Muscle layer of colon (tissue), 2 donors: ENCODE measurements around the gene DUOXA2.
A peak's percentile ranks its signal among the peaks of the same experiment; 100 is the strongest.

Experiments used
- H3K27ac ChIP-seq: one replicate; pipeline ENCODE4 v1.7.0; 2013; ENCODE audit warnings: low read depth, mild to moderate bottlenecking, low read length, moderate library complexity
- H3K27me3 ChIP-seq, 2 donors: one replicate each; pipeline ENCODE4 v1.7.0; 2013; ENCODE audit warnings: low read length in 2 of 2, mild to moderate bottlenecking in 2 of 2; ENCODE audit not compliant: insufficient read depth in 2 of 2, control insufficient read depth in 1 of 2
- H3K36me3 ChIP-seq: one replicate; pipeline ENCODE4 v1.7.0; 2013; ENCODE audit warnings: mild to moderate bottlenecking, low read length; ENCODE audit not compliant: insufficient read depth
- H3K4me1 ChIP-seq: one replicate; pipeline ENCODE4 v1.7.0; 2013; ENCODE audit warnings: mild to moderate bottlenecking, low read length; ENCODE audit not compliant: insufficient read depth
- H3K4me3 ChIP-seq, 2 donors: one replicate each; pipeline ENCODE4 v1.7.0; 2013; ENCODE audit warnings: low read length in 2 of 2, low read depth in 1 of 2, mild to moderate bottlenecking in 1 of 2, moderate library complexity in 1 of 2
- H3K9ac ChIP-seq: one replicate; pipeline ENCODE4 v1.7.0; 2013; ENCODE audit warnings: low read length
- H3K9me3 ChIP-seq: one replicate; pipeline ENCODE4 v1.7.0; 2013; ENCODE audit warnings: mild to moderate bottlenecking, low read length
- donor health status: abdominal sarcoma.
- donor health status: Adenocarcinoma of cecum.

Gene DUOXA2

DNA sequence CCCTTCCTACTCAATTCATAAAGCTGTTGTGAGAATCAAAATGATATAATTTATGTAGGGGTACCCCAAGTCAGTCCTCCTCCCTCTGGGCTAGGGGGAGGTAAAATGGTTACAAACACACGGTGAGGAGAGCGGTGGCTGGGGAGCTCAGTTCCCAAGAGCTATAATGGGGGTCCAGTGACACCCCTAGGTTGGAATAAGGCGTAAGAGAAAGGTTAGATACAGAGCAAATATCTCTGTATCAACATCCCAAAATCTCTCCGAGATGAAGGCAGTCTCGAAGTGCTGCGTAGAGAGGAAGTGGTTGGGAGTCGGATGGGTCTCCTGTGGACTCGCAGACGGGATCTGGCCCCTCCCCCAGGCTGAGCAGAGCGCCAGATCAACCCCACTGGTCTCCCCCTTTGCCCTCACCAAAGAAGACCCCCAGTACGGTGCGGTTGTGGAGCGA, 2.0 kb upstream of the DUOXA2 start:
- H3K27me3 ChIP-seq: peaks cover 53 to 76% of the 10 kb centered on the region in 2 donors
- no peaks in the 10 kb centered on the region for H3K36me3 ChIP-seq
- H3K27ac ChIP-seq: no peak overlapping the region
- H3K4me1 ChIP-seq: peaks cover 13% of the 10 kb centered on the region
- no peak overlapping the region for H3K4me3 ChIP-seq
- no peaks in the 10 kb centered on the region for H3K9me3 ChIP-seq
- no peak overlapping the region for H3K9ac ChIP-seq

- H3K9me3 ChIP-seq: no peaks in the 10 kb centered on the region
- no peaks in the 10 kb centered on the region for H3K36me3 ChIP-seq
- H3K27me3 ChIP-seq: peaks cover 59 to 82% of the 10 kb centered on the region in 2 donors
- H3K9ac ChIP-seq: no peak overlapping the region
- no peak overlapping the region for H3K27ac ChIP-seq
- H3K4me1 ChIP-seq: peaks cover 17% of the 10 kb centered on the region
- no peak overlapping the region for H3K4me3 ChIP-seq
Measured at GRCh38 chr15:45112591-45113379, 1.3 kb upstream of the DUOXA2 start.

DNA sequence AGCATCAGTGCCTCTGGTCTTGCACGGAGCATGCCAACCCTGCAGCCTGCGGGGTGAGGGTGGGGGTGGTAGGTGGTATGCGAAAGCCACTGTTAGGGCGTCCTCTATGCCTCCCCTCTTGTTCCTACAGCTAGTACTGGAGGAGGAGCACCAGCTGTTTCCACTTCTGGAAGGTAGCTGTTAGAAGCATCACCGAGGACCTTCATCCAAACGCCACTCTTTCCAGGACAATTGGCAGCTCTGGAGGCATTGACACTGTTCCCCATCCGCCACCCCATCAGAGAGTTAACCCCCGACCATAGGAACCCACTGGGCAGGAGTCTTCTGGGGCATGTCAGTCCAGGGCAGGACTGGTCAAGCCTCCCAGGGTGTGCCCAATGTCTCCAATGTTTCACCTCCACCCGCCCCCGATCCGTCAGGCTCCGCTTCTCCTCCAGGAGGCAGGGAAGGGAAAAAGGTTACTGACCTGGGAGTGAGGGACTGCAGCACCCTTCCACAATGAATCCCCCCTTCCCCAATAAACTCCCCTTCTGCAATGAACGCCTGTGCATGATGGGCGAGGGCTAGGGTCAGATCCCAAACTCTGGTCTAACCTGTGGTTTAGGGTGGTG, 641 bp upstream of the DUOXA2 start:
- Histone ChIP-seq H3K27me3 (peaks cover 61 to 85% of the 10 kb centered on the region in 2 donors), H3K27ac (no peak overlapping the region)

DNA sequence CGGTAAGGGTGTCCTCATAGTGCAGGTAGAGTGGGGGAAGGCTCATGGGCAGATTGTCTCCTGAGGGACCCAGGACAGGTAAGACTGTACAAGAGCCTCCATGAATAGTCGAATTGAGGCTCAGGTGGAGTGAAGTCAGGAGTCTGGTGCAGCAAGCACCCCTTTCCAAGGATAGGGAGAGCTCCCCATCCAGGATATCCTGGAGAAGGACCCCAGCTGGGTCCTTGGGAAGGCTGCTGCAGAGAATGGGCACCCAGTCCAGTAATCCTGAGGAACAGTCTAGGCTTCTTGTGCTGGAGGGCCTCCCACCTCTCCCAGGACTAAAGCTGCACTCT, 592 bp downstream of the DUOXA2 start:
- Histone ChIP-seq H3K36me3 (no peaks in the 10 kb centered on the region), H3K4me1 (peaks cover 19% of the 10 kb centered on the region), H3K27ac (no peak overlapping the region), H3K27me3 (peaks cover 61 to 88% of the 10 kb centered on the region in 2 donors), H3K9me3 (no peaks in the 10 kb centered on the region), H3K4me3 (no peak overlapping the region), H3K9ac (no peak overlapping the region)

More for the DNA sequence above, 641 bp upstream of the DUOXA2 start:
- H3K9me3 ChIP-seq: no peaks in the 10 kb centered on the region
- no peak overlapping the region for H3K4me3 ChIP-seq
- peaks cover 19% of the 10 kb centered on the region for H3K4me1 ChIP-seq
- no peaks in the 10 kb centered on the region for H3K36me3 ChIP-seq
- no peak overlapping the region for H3K9ac ChIP-seq

DNA sequence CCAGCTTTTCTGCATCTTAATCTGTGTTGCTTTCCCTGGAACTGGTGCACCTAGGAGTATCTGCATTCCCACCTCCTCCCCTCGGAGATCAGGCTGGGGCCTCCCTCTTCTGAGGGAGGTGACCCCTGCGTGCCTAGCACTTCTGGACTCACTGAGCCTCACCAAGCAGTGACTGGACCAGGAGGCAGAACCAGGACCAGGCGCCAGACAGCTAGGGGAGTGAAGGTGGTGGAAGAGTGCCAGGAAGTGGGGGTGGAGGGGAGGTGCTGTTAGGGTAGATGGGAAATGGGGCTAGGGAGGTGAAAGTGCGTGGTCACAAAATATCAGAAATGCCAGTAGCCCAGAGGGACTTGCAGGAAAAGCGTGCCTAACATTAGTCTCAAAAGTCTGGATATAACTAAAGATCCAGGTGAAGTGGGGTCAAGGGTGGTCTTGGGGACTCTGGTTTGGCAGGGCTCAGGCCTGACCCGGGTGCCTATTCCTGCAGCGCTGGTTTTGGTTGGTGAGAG, 1.2 kb downstream of the DUOXA2 start:
- H3K4me3 ChIP-seq: no peak overlapping the region
- H3K9me3 ChIP-seq: no peaks in the 10 kb centered on the region
- H3K36me3 ChIP-seq: no peaks in the 10 kb centered on the region
- no peak overlapping the region for H3K27ac ChIP-seq
- H3K9ac ChIP-seq: no peak overlapping the region
- peaks cover 61 to 81% of the 10 kb centered on the region in 2 donors for H3K27me3 ChIP-seq
- peaks cover 19% of the 10 kb centered on the region for H3K4me1 ChIP-seq

DNA sequence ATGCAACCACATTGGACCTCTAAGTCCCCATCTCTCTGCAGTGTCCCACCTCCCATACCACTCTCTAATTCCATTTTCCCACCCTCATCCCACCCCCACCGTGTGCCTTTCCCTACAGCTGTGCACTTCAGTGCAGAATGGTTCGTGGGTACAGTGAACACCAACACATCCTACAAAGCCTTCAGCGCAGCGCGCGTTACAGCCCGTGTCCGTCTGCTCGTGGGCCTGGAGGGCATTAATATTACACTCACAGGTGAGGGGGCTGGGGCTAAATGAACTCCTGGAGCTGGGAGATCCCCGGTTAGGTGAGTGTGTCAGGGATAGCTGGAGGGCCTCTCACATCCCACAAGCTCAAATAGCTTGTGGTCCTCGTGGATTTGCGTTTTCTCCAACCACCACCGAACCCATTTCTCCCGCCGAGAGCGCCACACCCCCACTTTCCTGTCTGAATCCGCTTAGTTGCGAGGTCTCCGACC, 1.9 kb downstream of the DUOXA2 start:
- Histone ChIP-seq H3K36me3 (no peaks in the 10 kb centered on the region), H3K27ac (no peak overlapping the region), H3K9me3 (no peaks in the 10 kb centered on the region), H3K27me3 (peaks cover 61 to 77% of the 10 kb centered on the region in 2 donors), H3K4me3 (no peak overlapping the region), H3K4me1 (peaks cover 19% of the 10 kb centered on the region), H3K9ac (no peak overlapping the region)

- peaks cover 59 to 72% of the 10 kb centered on the region in 2 donors for H3K27me3 ChIP-seq
- no peaks in the 10 kb centered on the region for H3K9me3 ChIP-seq
- H3K36me3 ChIP-seq: no peaks in the 10 kb centered on the region
- no peak overlapping the region for H3K9ac ChIP-seq
- peaks cover 19% of the 10 kb centered on the region for H3K4me1 ChIP-seq
- no peak overlapping the region for H3K27ac ChIP-seq
- peak overlapping the region in 1 of 2 donors; percentile 37 for H3K4me3 ChIP-seq
Measured at GRCh38 chr15:45116482-45117307, 2.6 kb downstream of the DUOXA2 start.

GRCh38 chr15:45117308-45118130, 3.4 kb downstream of the DUOXA2 start:
- H3K36me3 ChIP-seq: no peaks in the 10 kb centered on the region
- H3K27me3 ChIP-seq: peaks cover 51 to 64% of the 10 kb centered on the region in 2 donors
- no peak overlapping the region for H3K27ac ChIP-seq
- H3K4me3 ChIP-seq: peak overlapping the region; percentile 12 to 43
- H3K4me1 ChIP-seq: peaks cover 14% of the 10 kb centered on the region
- H3K9ac ChIP-seq: no peak overlapping the region
- no peaks in the 10 kb centered on the region for H3K9me3 ChIP-seq

DNA sequence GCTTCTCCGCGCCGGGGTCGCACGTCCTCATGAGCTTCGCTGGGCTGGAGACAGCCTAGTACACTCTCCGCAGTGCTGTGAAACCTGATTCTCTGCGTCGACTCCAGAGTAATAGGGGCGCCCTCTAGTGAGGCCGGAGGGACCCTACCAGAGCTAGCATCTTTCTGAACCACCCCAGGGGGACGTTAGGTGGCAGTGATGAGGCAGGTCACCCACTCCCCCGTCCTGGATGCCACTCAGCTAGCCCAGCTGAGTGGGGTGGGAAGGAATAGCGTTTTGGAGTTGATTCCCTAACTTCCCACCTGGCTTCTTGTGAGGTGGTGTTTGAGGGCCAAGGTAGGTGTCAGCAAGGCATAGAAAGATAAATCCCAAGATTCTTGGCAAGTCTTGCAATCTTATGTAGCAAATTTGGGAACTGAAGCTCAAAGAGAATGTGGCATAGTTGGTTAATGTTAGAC, 4.0 kb downstream of the DUOXA2 start:
- H3K27ac ChIP-seq: no peak overlapping the region
- H3K9ac ChIP-seq: no peak overlapping the region
- peak overlapping the region; percentile 12 to 43 for H3K4me3 ChIP-seq
- peaks cover 48 to 57% of the 10 kb centered on the region in 2 donors for H3K27me3 ChIP-seq
- H3K9me3 ChIP-seq: no peaks in the 10 kb centered on the region
- no peaks in the 10 kb centered on the region for H3K36me3 ChIP-seq
- peaks cover 12% of the 10 kb centered on the region for H3K4me1 ChIP-seq

- H3K27ac ChIP-seq: no peak overlapping the region
- H3K9me3 ChIP-seq: no peaks in the 10 kb centered on the region
- no peak overlapping the region for H3K9ac ChIP-seq
- H3K36me3 ChIP-seq: no peaks in the 10 kb centered on the region
- H3K4me1 ChIP-seq: peaks cover 12% of the 10 kb centered on the region
- no peak overlapping the region for H3K4me3 ChIP-seq
- H3K27me3 ChIP-seq: peaks cover 39 to 49% of the 10 kb centered on the region in 2 donors
Measured at GRCh38 chr15:45118996-45119395, 4.9 kb downstream of the DUOXA2 start.
